GM12892 (cell line): ENCODE data around the gene TRPM5.

Source experiments
- POLR2A ChIP-seq: IDR thresholded peaks from 2 replicates; pipeline ENCODE4 v1.6.1; 2011; ENCODE audit warnings: low read depth, low read length, control low read depth
- POLR2AphosphoS5 ChIP-seq: IDR thresholded peaks from 2 replicates; pipeline ENCODE4 v1.6.1; 2011; ENCODE audit warnings: low read depth, low read length, control low read depth
- TAF1 ChIP-seq: IDR thresholded peaks from 2 replicates; pipeline ENCODE4 v1.6.1; 2011; ENCODE audit warnings: low read depth, mild to moderate bottlenecking, control low read depth, low read length, borderline replicate concordance

DNA sequence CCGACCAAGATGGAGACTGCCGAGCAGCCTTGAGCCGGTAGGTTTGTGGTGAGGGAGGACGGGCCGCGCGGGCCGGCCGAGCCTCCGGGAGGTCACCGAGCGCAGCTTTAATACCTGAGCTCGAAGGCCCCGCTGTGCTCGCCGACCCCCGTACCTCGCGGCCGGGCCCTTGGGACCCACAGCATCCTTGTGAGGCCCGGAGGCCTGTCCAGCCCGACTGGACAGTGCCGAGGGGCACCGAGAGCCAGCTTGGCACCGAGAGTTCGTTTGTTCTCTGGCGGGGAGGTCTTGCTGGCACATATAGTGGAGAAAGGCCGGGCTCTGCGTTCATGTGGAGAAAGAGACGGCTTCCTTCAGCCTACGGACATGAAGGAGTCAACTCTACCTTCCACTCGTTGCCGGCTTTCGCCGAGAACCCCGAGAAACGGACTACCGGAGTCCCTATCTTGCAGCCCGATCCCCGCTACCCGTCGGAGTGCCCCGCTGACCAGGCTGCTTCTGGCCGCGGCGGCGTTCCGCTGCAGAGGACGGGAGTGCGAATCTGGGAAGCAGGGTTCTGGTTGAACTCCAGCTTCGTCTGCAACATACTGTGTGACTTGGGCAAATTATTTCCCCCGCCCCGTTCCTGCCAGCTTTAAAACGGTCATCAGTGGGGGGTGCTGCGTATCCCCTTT lies 43.4 kb downstream of the TRPM5 start:
- TF ChIP-seq POLR2A (no peak), TAF1 (peak; percentile 55; the same call in 1 of the 2 replicates), POLR2AphosphoS5 (no peak)
